ENCODE results near the gene PER1.
"Not testable (repeated sequence)": the region's sequence is repeated elsewhere in the genome, so short reads cannot be mapped to it uniquely, and the experiment has no call there.

The PER1 gene

DNA sequence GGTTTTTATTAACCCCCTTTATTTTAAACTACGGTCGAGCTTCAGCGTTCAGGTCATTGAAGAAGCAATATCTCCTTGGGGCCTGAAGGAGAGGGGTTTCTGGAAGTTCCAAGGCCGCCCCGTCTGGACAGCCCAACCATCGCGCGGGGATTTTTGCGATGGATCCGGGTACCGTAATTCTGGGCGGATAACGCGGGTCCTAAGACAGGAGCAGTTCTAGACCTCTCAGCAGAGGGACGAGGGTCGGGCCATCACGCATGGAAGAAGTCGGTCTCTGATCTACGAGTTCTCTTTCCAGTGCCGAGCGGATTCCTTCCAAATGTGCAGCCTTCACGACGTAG is 34.2 kb upstream of the PER1 start:
- Histone ChIP-seq H3K27ac (ENCODE audit: low read length) (peak overlapping the region; percentile 87), H3K4me1 (ENCODE audit: control insufficient read depth, insufficient read depth, low read length) (peaks cover 44% of the 10 kb centered on the region), H3K4me3 (ENCODE audit: low read length in 2 of 2) (peak overlapping the region; percentile 95 to 97), H3K9me3 (ENCODE audit: control insufficient read depth in 2 of 2, low read length in 2 of 2) (no peaks in the 10 kb centered on the region), H3K36me3 (ENCODE audit: control insufficient read depth in 2 of 2, insufficient read depth in 2 of 2, low read length in 2 of 2) (no peaks in the 10 kb centered on the region), H3K27me3 (ENCODE audit: control insufficient read depth in 1 of 2, insufficient read depth in 2 of 2, low read length in 2 of 2) (no peaks in the 10 kb centered on the region), H3K9ac (ENCODE audit: low read length in 2 of 2) (peak overlapping the region; percentile 86)

DNA sequence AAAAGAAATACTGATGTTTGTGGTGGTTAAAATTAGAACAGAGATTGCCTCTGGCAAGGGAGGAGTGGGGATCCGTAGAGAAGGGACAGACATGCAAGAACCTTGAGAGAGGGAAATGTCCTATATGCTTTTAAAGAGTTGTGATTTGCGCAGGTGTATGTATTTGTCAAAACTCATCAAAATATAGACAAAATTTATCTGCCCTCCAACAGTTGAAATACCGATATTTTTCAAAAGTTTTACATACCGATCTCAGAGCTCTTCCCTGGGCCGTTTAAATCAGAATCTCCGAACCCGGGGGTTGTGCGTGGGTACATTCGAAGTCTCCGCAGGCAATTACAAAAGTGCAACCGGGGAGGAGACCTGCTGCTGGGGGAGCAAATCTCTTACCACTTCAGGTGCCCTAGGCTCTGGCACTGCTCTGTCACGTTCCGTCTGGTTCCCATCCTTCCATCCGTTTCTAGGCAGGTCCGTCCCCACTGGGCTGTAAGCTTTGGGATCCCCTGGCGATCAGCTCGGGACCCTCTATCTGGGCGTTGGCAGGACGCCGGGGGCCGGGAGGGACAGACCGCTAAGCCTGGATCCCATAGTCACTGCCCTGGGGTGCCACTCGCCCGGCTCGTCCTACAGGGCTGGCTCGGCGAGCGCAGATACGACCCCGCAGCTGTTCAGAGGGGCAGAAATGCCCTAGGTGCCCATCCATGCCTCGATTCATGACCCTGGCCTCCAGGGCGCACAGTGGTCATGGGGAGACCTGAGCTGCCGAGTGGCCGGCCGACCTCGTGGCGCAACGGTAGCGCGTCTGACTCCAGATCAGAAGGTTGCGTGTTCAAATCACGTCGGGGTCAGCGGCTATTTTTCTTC is 33.6 kb upstream of the PER1 start:
- Histone ChIP-seq H3K27ac (ENCODE audit: low read length) (peak overlapping the region; percentile 87), H3K4me3 (ENCODE audit: low read length in 2 of 2) (peak overlapping the region; percentile 95 to 97), H3K27me3 (ENCODE audit: control insufficient read depth in 1 of 2, insufficient read depth in 2 of 2, low read length in 2 of 2) (no peaks in the 10 kb centered on the region), H3K4me1 (ENCODE audit: control insufficient read depth, insufficient read depth, low read length) (peaks cover 41% of the 10 kb centered on the region), H3K9me3 (ENCODE audit: control insufficient read depth in 2 of 2, low read length in 2 of 2) (no peaks in the 10 kb centered on the region), H3K36me3 (ENCODE audit: control insufficient read depth in 2 of 2, insufficient read depth in 2 of 2, low read length in 2 of 2) (no peaks in the 10 kb centered on the region), H3K9ac (ENCODE audit: low read length in 2 of 2) (peak overlapping the region; percentile 86)

DNA sequence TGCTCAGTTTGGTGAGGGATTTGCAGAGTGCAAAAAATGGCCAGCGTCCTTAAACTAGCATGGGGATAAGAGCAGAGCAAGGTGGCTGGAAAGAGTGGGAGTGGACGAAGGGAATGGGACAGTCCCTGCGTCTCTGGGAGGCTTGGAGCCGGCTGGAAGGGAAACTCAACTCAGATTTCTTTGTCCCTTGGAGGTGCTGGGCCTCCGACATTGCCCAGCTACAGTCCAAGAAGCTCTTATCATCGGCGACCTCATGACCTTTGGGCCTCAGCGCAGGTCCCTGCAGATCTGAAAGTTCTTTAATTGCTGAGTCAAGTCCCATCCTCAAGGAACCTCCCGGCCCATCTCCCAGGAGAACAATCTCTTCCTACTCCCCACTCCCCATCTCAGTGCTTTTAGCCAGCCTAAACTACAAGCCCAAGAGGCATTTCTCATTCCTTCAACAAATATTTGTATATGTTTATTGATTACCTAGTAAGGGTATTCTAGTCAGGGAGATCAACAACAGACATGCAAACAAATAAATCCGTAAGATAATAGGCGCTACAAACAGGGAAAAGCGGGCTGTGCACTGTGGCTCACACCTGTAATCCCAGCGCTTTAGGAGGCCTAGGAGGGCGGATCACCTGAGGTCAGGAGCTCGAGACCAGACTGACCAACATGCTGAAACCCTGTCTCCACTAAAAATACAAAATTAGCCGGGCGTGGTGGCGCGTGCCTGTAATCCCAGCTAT is 25.0 kb upstream of the PER1 start:
- H3K4me1 ChIP-seq (ENCODE audit: control insufficient read depth, insufficient read depth, low read length) = peaks cover 28% of the 10 kb centered on the region
- H3K27ac ChIP-seq (ENCODE audit: low read length) = peak overlapping the region; percentile 67
- no peaks in the 10 kb centered on the region for H3K36me3 ChIP-seq (ENCODE audit: control insufficient read depth in 2 of 2, insufficient read depth in 2 of 2, low read length in 2 of 2)
- H3K4me3 ChIP-seq (ENCODE audit: low read length in 2 of 2) = peak overlapping the region; percentile 86 to 90
- no peaks in the 10 kb centered on the region for H3K27me3 ChIP-seq (ENCODE audit: control insufficient read depth in 1 of 2, insufficient read depth in 2 of 2, low read length in 2 of 2)
- H3K9me3 ChIP-seq (ENCODE audit: control insufficient read depth in 2 of 2, low read length in 2 of 2) = no peaks in the 10 kb centered on the region
- H3K9ac ChIP-seq (ENCODE audit: low read length in 2 of 2) = peak overlapping the region; percentile 85 to 88

DNA sequence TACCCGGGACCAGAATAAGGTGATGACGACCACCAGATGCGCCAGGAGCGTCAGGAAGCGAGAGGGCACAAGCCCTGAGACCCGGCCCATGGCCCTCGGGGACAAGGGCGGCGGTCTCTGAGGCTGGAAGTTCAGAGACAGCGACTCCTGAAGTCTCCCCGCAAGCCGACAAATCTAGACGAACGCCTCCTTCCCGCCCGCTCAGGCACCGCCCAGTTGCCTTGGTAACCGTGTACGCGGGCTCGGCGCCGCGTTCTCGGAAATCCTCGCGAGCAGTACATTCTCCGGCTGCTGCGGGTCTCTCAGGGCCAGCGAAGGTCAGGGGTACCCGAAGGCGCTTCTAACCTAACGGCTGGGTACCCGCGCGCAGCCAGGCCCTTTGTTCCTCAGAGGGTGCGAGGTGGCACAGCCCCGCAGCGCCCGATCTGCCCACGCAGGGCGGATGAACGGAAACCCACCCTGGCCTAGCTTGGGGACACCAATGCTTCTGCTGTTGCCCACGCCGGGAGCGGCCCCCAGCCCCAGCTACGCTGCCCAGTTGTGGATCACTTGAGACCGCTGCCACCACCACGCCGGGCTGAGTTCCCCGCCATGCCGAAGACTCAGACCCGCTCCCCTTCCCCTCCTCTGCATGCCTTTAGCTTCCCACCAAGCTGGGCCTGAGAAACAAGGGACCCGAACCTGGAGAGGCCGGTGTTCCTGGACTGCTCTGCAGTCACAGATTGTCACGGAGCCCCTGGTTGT is 24.2 kb upstream of the PER1 start, which contains the start of gene TMEM107:
TSS of gene TMEM107 (minus strand) at position 184 of the 744 bp plus-strand sequence. CDS start at position 90, 94 bp downstream.
- H3K9ac ChIP-seq (ENCODE audit: low read length in 2 of 2) = peak within 1 kb of the TSS; percentile 85 to 88
- H3K27me3 ChIP-seq (ENCODE audit: control insufficient read depth in 1 of 2, insufficient read depth in 2 of 2, low read length in 2 of 2) = no peaks in the 10 kb centered on the region
- peak within 1 kb of the TSS; percentile 86 to 90 for H3K4me3 ChIP-seq (ENCODE audit: low read length in 2 of 2)
- H3K27ac ChIP-seq (ENCODE audit: low read length) = peak within 1 kb of the TSS; percentile 67
- no peaks in the 10 kb centered on the region for H3K36me3 ChIP-seq (ENCODE audit: control insufficient read depth in 2 of 2, insufficient read depth in 2 of 2, low read length in 2 of 2)
- peaks cover 28% of the 10 kb centered on the region for H3K4me1 ChIP-seq (ENCODE audit: control insufficient read depth, insufficient read depth, low read length)
- H3K9me3 ChIP-seq (ENCODE audit: control insufficient read depth in 2 of 2, low read length in 2 of 2) = no peaks in the 10 kb centered on the region

DNA sequence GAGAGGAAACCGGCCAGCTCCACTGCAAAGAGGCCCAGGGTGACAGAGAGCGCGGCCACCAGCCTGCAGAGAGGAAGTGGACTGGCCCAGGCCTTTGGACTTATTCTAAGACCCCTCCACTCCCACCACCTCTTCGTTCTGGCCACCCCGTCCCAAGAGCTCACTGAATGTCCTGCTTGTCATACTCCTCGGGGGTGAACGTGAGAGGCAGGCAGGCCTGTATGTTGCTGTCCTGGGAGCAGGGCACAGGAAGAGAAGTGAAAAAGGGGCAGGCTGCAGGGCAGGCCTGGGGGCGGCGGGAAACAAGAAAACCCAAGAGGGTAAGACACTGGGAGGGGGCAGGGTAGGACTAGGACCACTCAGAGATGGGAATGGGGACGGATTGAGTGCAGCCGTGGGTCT is 23.6 kb upstream of the PER1 start:
- H3K9ac ChIP-seq (ENCODE audit: low read length in 2 of 2) = peak overlapping the region; percentile 85 to 88
- H3K9me3 ChIP-seq (ENCODE audit: control insufficient read depth in 2 of 2, low read length in 2 of 2) = no peaks in the 10 kb centered on the region
- H3K36me3 ChIP-seq (ENCODE audit: control insufficient read depth in 2 of 2, insufficient read depth in 2 of 2, low read length in 2 of 2) = no peaks in the 10 kb centered on the region
- H3K4me1 ChIP-seq (ENCODE audit: control insufficient read depth, insufficient read depth, low read length) = peaks cover 28% of the 10 kb centered on the region
- no peaks in the 10 kb centered on the region for H3K27me3 ChIP-seq (ENCODE audit: control insufficient read depth in 1 of 2, insufficient read depth in 2 of 2, low read length in 2 of 2)
- H3K27ac ChIP-seq (ENCODE audit: low read length) = peak overlapping the region; percentile 67
- peak overlapping the region; percentile 86 to 90 for H3K4me3 ChIP-seq (ENCODE audit: low read length in 2 of 2)

DNA sequence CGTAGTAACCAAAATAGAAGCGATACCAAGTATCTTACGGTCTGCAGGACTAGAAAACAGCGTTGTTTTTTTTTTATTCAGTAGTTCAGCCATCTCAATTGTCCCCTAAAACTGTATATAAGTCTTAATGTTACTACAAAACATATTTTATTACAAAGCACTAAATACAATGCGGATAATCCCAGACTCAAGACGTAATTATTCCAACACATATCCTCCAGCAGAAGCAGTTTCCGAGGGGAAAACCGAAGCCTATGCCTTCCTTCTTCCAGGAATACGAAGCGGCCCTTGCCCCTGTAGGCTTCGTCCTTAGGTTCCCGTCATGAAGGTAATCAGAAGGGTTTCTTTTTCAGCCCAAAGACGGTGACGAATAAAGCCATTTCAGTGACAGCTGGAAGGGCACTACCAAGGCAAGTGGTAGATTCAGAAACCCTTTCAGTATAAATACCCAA is 21.7 kb upstream of the PER1 start:
- H3K4me1 ChIP-seq (ENCODE audit: control insufficient read depth, insufficient read depth, low read length) = peaks cover 28% of the 10 kb centered on the region
- peak overlapping the region; percentile 64 to 72 for H3K4me3 ChIP-seq (ENCODE audit: low read length in 2 of 2)
- H3K27me3 ChIP-seq (ENCODE audit: control insufficient read depth in 1 of 2, insufficient read depth in 2 of 2, low read length in 2 of 2) = no peaks in the 10 kb centered on the region
- H3K27ac ChIP-seq (ENCODE audit: low read length) = peak overlapping the region; percentile 89
- H3K9ac ChIP-seq (ENCODE audit: low read length in 2 of 2) = peak overlapping the region; percentile 82 to 92
- no peaks in the 10 kb centered on the region for H3K36me3 ChIP-seq (ENCODE audit: control insufficient read depth in 2 of 2, insufficient read depth in 2 of 2, low read length in 2 of 2)
- H3K9me3 ChIP-seq (ENCODE audit: control insufficient read depth in 2 of 2, low read length in 2 of 2) = no peaks in the 10 kb centered on the region

DNA sequence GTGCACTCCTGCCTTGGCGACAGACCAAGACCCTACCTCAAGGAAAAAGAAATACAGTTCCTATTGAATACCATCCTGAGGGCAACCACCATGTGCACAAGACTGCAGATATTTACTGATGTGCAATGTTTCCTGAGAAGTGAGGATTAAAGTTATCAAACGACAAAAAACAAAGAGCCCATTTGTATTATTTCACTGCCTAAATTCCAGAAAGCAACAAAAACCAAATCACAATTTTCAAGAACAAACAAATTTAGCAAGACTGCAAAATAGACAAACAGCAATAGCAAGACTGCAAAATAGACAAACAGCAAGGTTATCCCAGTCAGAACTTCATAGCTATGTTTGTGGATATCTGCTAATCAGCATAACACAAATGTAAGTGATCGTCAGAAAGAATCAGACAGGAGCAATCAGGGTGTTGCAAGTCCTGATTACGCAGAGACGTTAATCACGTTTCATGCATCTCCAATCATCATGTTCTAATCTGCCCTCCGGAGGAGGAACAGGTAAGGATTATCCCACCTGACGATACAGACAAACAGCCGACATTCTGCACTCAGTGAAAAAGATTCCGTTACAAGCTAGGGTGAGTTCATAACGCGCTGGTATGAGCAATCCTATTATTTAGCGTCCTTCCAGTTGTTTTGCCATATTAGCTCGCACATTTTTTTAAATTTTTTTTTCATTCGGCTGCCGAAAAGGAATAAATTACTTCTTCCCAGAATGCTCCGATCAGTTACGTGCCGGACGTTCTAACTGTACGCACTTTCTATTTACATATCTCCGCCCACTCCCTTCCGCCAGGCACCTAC is 21.1 kb upstream of the PER1 start:
- peak overlapping the region; percentile 89 for H3K27ac ChIP-seq (ENCODE audit: low read length)
- H3K4me3 ChIP-seq (ENCODE audit: low read length in 2 of 2) = peak overlapping the region; percentile 64 to 72
- H3K27me3 ChIP-seq (ENCODE audit: control insufficient read depth in 1 of 2, insufficient read depth in 2 of 2, low read length in 2 of 2) = no peaks in the 10 kb centered on the region
- peak overlapping the region; percentile 82 to 92 for H3K9ac ChIP-seq (ENCODE audit: low read length in 2 of 2)
- no peaks in the 10 kb centered on the region for H3K36me3 ChIP-seq (ENCODE audit: control insufficient read depth in 2 of 2, insufficient read depth in 2 of 2, low read length in 2 of 2)
- H3K9me3 ChIP-seq (ENCODE audit: control insufficient read depth in 2 of 2, low read length in 2 of 2) = no peaks in the 10 kb centered on the region
- H3K4me1 ChIP-seq (ENCODE audit: control insufficient read depth, insufficient read depth, low read length) = peaks cover 28% of the 10 kb centered on the region

DNA sequence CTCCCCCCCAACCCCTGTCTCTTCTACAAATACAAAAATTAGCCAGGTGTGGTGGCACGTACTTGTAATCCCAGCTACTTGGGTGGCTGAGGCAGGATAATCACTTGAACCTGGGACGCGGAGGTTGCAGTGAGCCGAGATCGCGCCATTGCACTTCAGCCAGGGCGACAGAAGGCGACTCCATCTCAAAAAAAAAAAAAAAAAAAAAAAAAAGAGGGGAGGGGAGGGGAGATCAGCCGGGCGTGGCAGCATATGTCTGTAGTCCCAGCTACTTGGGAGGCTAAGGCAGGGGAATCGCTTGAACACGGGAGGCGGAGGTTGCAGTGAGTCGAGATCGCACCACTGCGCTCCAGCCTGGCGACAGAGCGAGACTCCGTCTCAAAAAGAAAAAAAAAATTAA is 18.0 kb upstream of the PER1 start:
- H3K27ac ChIP-seq (ENCODE audit: low read length); H3K27me3 ChIP-seq (ENCODE audit: control insufficient read depth in 1 of 2, insufficient read depth in 2 of 2, low read length in 2 of 2); H3K36me3 ChIP-seq (ENCODE audit: control insufficient read depth in 2 of 2, insufficient read depth in 2 of 2, low read length in 2 of 2); H3K4me1 ChIP-seq (ENCODE audit: control insufficient read depth, insufficient read depth, low read length); H3K4me3 ChIP-seq (ENCODE audit: low read length in 2 of 2); H3K9ac ChIP-seq (ENCODE audit: low read length in 2 of 2); H3K9me3 ChIP-seq (ENCODE audit: control insufficient read depth in 2 of 2, low read length in 2 of 2): not testable (repeated sequence)

DNA sequence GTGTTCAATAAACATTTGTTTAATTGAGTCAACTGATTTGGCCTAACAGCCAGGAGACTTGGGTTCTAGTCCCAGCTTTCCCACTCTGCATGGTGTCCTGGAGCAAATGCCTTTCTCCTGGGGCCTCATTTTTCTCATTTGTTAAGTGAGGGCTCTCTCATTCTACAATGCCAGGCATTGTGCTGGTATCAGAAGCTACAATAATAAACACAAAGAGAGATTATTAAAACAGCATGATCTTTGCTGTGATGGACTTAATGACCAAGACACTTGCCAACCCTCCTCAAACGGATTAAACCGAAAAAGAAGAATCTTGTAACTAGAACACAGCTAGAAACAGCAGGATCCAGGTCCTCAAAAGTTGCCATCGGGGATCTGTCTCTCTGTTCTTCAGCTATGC is 15.3 kb upstream of the PER1 start:
- peaks cover 17% of the 10 kb centered on the region for H3K4me1 ChIP-seq (ENCODE audit: control insufficient read depth, insufficient read depth, low read length)
- no peak overlapping the region for H3K9ac ChIP-seq (ENCODE audit: low read length in 2 of 2)
- H3K27ac ChIP-seq (ENCODE audit: low read length) = no peak overlapping the region
- no peaks in the 10 kb centered on the region for H3K9me3 ChIP-seq (ENCODE audit: control insufficient read depth in 2 of 2, low read length in 2 of 2)
- H3K4me3 ChIP-seq (ENCODE audit: low read length in 2 of 2) = no peak overlapping the region
- H3K36me3 ChIP-seq (ENCODE audit: control insufficient read depth in 2 of 2, insufficient read depth in 2 of 2, low read length in 2 of 2) = no peaks in the 10 kb centered on the region
- no peaks in the 10 kb centered on the region for H3K27me3 ChIP-seq (ENCODE audit: control insufficient read depth in 1 of 2, insufficient read depth in 2 of 2, low read length in 2 of 2)

DNA sequence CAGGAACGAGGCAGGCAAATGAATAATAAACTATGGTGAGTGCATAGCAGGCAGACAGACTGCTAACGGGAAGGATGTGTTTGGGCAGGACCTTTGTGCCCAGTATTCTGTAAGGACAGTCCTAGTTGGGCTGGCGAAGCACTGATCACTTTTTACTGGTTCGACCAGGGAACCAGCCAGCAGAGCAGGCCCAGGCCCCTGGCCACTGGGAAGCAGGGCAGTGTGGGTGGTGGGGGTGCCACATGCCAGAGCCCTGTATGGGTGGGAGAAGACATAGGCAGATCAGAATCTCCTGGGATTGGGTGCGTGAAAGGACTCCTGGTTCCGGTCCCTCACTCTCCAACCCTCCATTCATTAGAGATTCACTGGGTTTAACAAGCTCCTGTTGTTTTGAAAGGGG is 14.5 kb upstream of the PER1 start:
- Histone ChIP-seq H3K9me3 (ENCODE audit: control insufficient read depth in 2 of 2, low read length in 2 of 2) (no peaks in the 10 kb centered on the region), H3K4me3 (ENCODE audit: low read length in 2 of 2) (no peak overlapping the region), H3K9ac (ENCODE audit: low read length in 2 of 2) (no peak overlapping the region), H3K27ac (ENCODE audit: low read length) (no peak overlapping the region), H3K36me3 (ENCODE audit: control insufficient read depth in 2 of 2, insufficient read depth in 2 of 2, low read length in 2 of 2) (no peaks in the 10 kb centered on the region), H3K4me1 (ENCODE audit: control insufficient read depth, insufficient read depth, low read length) (peaks cover 22% of the 10 kb centered on the region), H3K27me3 (ENCODE audit: control insufficient read depth in 1 of 2, insufficient read depth in 2 of 2, low read length in 2 of 2) (no peaks in the 10 kb centered on the region)

Data from stomach smooth muscle (tissue), 2 donors.